Aorta (tissue), 5 donors: ENCODE results near the gene DDN. TPM values are rescaled to one million over a fixed set of nuclear protein-coding genes. Genes with fewer than 3 reads are reported as not detected.
A peak's percentile ranks its signal among the peaks of the same experiment; 100 is the strongest.

Experiments used
- ATAC-seq: fragments of 200-7000 bp; cut with Tn5 transposase; one replicate; pipeline ENCODE4 v1.9.1; 2022; ENCODE audit warnings: moderate library complexity; ENCODE audit not compliant: low FRiP score
- DNase-seq, 2 donors: peaks; one replicate each; pipeline ENCODE4 v3.0.0-alpha.2; 2020
- H3K27ac ChIP-seq, 2 donors: one replicate each; pipeline ENCODE4 v1.5.1; 2013; ENCODE audit warnings: low read length in 2 of 2, mild to moderate bottlenecking in 2 of 2, moderate library complexity in 2 of 2, control low read depth in 1 of 2, inconsistent platforms in 1 of 2, low read depth in 1 of 2
- H3K27me3 ChIP-seq, 2 donors: one replicate each; pipeline ENCODE4 v1.6.1; 2013; ENCODE audit warnings: control low read depth in 1 of 2, low read length in 1 of 2, mild to moderate bottlenecking in 1 of 2, moderate library complexity in 1 of 2; ENCODE audit not compliant: insufficient read depth in 2 of 2, control insufficient read depth in 1 of 2
- H3K36me3 ChIP-seq, 2 donors: one replicate each; pipeline ENCODE4 v1.6.1; 2013; ENCODE audit warnings: control low read depth in 1 of 2, low read length in 1 of 2, mild to moderate bottlenecking in 1 of 2; ENCODE audit not compliant: insufficient read depth in 2 of 2, control insufficient read depth in 1 of 2
- H3K4me1 ChIP-seq, 2 donors: one replicate each; pipeline ENCODE4 v1.6.1; 2013; ENCODE audit warnings: low read length in 2 of 2, control low read depth in 1 of 2, mild to moderate bottlenecking in 1 of 2, moderate library complexity in 1 of 2; ENCODE audit not compliant: insufficient read depth in 2 of 2, control insufficient read depth in 1 of 2
- H3K4me3 ChIP-seq, 2 donors: one replicate each; pipeline ENCODE4 v1.5.1; 2013; ENCODE audit warnings: low read length in 2 of 2, control low read depth in 1 of 2, mild to moderate bottlenecking in 1 of 2
- H3K9me3 ChIP-seq: one replicate; pipeline ENCODE4 v1.6.1; 2013; ENCODE audit warnings: mild to moderate bottlenecking, low read length; ENCODE audit not compliant: control insufficient read depth
- WGBS, 2 donors: extraction: QIAGEN DNeasy Blood & Tissue Kit; methylation state at CpG; one replicate each; pipeline ENCODE4 v1.1.7; 2013; 5-methylcytosine and 5-hydroxymethylcytosine counted together
- intact Hi-C, 2 donors: fragments of 100-400 bp; cut with DNase I; formaldehyde crosslinking; loops; one replicate each; pipeline versions ENCODE4 v1.14.2 to v1.15.0; 2022
- polyA plus RNA-seq, 2 donors: library from polyadenylated mRNA; stranded (reverse); fragments of 200-250 nt; gene quantifications; one replicate each; pipeline ENCODE4 v1.2.3, GENCODE V29; 2013
- total RNA-seq, 2 donors: library from RNA; stranded (reverse); fragmentation: NEBNext Ultra II Directional; extraction: Animal tissue kit (Norgen Biotek cat#: 25700); gene quantifications; one replicate each; pipeline ENCODE4 v1.2.1, GENCODE V29; 2021
- donor health status: healthy with polysubstance abuse.
- donor health status: Bipolar disorder and iron deficiency.
- donor health status: DM: no; HTN: no; CAD: no.
- donor health status: DM: no; HTN: no; CAD: no.
- donor health status: DM: yes; HTN: yes; CAD: no.

Gene DDN
- total and polyA plus RNA-seq, 4 donors, result 0.10 to 0.50 TPM; not detected in 2

- 62 to 67% methylated on average over 10 of the region's 10 CpGs for WGBS, 2 donors
- intact Hi-C loops, result no loop called here
Measured at GRCh38 chr12:49019443-49020324, 20.5 kb upstream of the DDN start.

DNA sequence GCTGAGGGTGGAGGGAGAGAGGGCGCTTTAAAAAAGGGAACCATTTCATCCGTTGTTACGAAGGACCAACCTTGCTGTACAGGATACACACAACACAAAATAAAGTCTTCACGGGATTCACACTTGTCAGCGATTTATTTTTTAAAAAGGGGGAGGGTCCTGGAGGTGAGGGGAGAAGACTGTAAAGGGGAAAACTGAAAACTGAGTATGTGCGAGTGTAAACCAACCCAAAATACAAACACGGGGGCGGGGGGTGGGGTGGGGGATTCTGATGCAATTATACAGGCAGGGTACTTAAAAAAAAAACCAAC, 19.9 kb upstream of the DDN start:
- ATAC-seq, result peak; percentile 3
- no peaks in the 10 kb centered on the region for H3K4me1 ChIP-seq
- DNase-seq, result no peak
- no peaks in the 10 kb centered on the region for H3K27me3 ChIP-seq
- H3K27ac ChIP-seq, result peak overlapping the region; percentile 28 to 79
- intact Hi-C loops, result no loop called here
- 3% methylated on average over 8 of the region's 8 CpGs for WGBS, 2 donors
- H3K4me3 ChIP-seq, result peak overlapping the region; percentile 45 to 71
- no peaks in the 10 kb centered on the region for H3K9me3 ChIP-seq
- H3K36me3 ChIP-seq, result peaks cover 0 to 7% of the 10 kb centered on the region in 2 donors

More at GRCh38 chr12:49019443-49020324, 20.5 kb upstream of the DDN start:
- H3K4me1 ChIP-seq, result no peaks in the 10 kb centered on the region
- no peaks in the 10 kb centered on the region for H3K27me3 ChIP-seq
- H3K9me3 ChIP-seq, result no peaks in the 10 kb centered on the region
- H3K4me3 ChIP-seq, result no peak overlapping the region
- peaks cover 0 to 7% of the 10 kb centered on the region in 2 donors for H3K36me3 ChIP-seq
- ATAC-seq, result no peak
- DNase-seq, result peak in 1 of 2 donors; percentile 61
- no peak overlapping the region for H3K27ac ChIP-seq

GRCh38 chr12:49018261-49019119, 19.3 kb upstream of the DDN start, which contains the start of gene PRKAG1:
TSS of gene PRKAG1 (minus strand) at chr12:49018776. CDS start at chr12:49018740, 36 bp downstream.
- Histone ChIP-seq H3K27me3 (no peaks in the 10 kb centered on the region), H3K36me3 (peaks cover 0 to 7% of the 10 kb centered on the region in 2 donors), H3K27ac (peak within 1 kb of the TSS; percentile 28 to 79), H3K4me3 (peak within 1 kb of the TSS; percentile 66 to 78), H3K4me1 (no peaks in the 10 kb centered on the region), H3K9me3 (no peaks in the 10 kb centered on the region)
- DNase-seq (peak; percentile 98 to 99), ATAC-seq (peak; percentile 96)
- intact Hi-C loops, result no loop called here
- WGBS, 2 donors, result 0 to 1% methylated on average over 59 of the region's 59 CpGs

GRCh38 chr12:49017891-49018260, 18.7 kb upstream of the DDN start:
- peak; percentile 12 for ATAC-seq
- DNase-seq, result peak in 1 of 2 donors; percentile 67
- H3K4me3 ChIP-seq, result peak overlapping the region; percentile 66 to 78
- peak overlapping the region in 1 of 2 donors; percentile 38 for H3K27ac ChIP-seq
- peaks cover 0 to 7% of the 10 kb centered on the region in 2 donors for H3K36me3 ChIP-seq
- H3K4me1 ChIP-seq, result no peaks in the 10 kb centered on the region
- WGBS, 2 donors, result 0% methylated on average over 8 of the region's 8 CpGs
- intact Hi-C loops, result no loop called here
- H3K27me3 ChIP-seq, result no peaks in the 10 kb centered on the region
- H3K9me3 ChIP-seq, result no peaks in the 10 kb centered on the region

GRCh38 chr12:49015196-49015595, 16.0 kb upstream of the DDN start:
- intact Hi-C loops, result no loop called here

GRCh38 chr12:49014547-49014946, 15.4 kb upstream of the DDN start:
- Histone ChIP-seq H3K27me3 (no peaks in the 10 kb centered on the region), H3K27ac (no peak overlapping the region), H3K4me3 (no peak overlapping the region), H3K4me1 (no peaks in the 10 kb centered on the region), H3K9me3 (no peaks in the 10 kb centered on the region), H3K36me3 (no peaks in the 10 kb centered on the region)
- DNase-seq, result no peak
- intact Hi-C loops, result no loop called here
- ATAC-seq, result no peak
- WGBS, 2 donors, result 22 to 26% methylated on average over 1 of the region's 1 CpG

More at GRCh38 chr12:49015196-49015595, 16.0 kb upstream of the DDN start:
- Histone ChIP-seq H3K4me3 (no peak overlapping the region), H3K4me1 (no peaks in the 10 kb centered on the region), H3K36me3 (no peaks in the 10 kb centered on the region), H3K27ac (no peak overlapping the region), H3K9me3 (no peaks in the 10 kb centered on the region), H3K27me3 (no peaks in the 10 kb centered on the region)
- ATAC-seq, result no peak
- 88 to 91% methylated on average over 1 of the region's 1 CpG for WGBS, 2 donors
- DNase-seq, result no peak

DNA sequence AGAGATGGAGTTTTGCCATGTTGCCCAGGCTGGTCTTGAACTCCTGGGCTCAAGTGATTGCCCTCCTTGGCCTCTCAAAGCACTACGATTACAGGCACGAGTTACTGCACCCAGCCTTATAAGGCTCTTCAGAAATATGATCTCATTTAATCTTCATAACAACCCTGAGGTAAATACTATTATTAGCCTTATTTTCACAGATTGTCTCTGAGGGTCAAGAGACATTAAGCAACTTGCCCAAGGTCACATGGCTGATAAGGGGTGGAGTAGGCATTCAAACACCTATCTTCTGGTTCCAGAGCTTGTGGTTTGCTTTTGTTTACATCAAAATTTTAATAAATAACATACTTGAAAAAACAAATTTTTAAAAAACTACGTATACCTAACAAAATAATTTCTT, 14.3 kb upstream of the DDN start:
- intact Hi-C loops, result no loop called here
- no peaks in the 10 kb centered on the region for H3K9me3 ChIP-seq
- no peak for ATAC-seq
- DNase-seq, result no peak
- H3K27ac ChIP-seq, result no peak overlapping the region
- H3K4me3 ChIP-seq, result no peak overlapping the region
- H3K27me3 ChIP-seq, result no peaks in the 10 kb centered on the region
- 79 to 82% methylated on average over 3 of the region's 3 CpGs for WGBS, 2 donors
- no peaks in the 10 kb centered on the region for H3K4me1 ChIP-seq
- H3K36me3 ChIP-seq, result no peaks in the 10 kb centered on the region

DNA sequence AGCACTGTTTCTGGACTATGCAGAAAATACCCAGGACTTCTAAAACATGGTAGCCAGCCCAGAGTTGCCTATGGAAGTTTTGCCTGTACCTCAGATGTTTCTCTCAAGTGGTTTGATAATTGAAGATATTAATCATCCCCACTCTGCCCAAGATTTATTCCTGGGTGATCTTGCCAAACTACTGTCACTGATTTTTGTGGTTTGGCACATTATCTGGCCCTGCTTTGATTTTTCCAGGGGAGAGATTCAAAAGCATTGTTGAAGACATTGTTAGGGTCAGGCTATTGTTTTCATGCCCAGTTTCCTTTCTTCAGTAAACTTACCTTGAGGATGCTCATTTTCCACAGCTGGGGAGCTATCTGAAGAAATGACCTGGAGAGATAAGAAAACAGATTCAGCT, 13.6 kb upstream of the DDN start:
- DNase-seq (no peak), ATAC-seq (no peak)
- H3K9me3 ChIP-seq, result no peaks in the 10 kb centered on the region
- intact Hi-C loops, result no loop called here
- no peaks in the 10 kb centered on the region for H3K36me3 ChIP-seq
- peaks cover 0 to 1% of the 10 kb centered on the region in 2 donors for H3K27me3 ChIP-seq
- H3K27ac ChIP-seq, result no peak overlapping the region
- no peaks in the 10 kb centered on the region for H3K4me1 ChIP-seq
- no peak overlapping the region for H3K4me3 ChIP-seq
